Astrocyte (in vitro differentiated cells and primary cell): ENCODE measurements around the gene ADPRM.

Experiments used
- EZH2 ChIP-seq: IDR thresholded peaks from 2 replicates; pipeline ENCODE4 v1.6.1; 2012; ENCODE audit warnings: mild to moderate bottlenecking, low read length, inconsistent platforms; ENCODE audit not compliant: insufficient read depth
- TF ChIP-seq, protein P1 (sequence below): IDR thresholded peaks from 2 replicates; pipeline ENCODE4 v1.5.1; 2011; ENCODE audit warnings: low read depth, mild to moderate bottlenecking, inconsistent platforms, low read length, moderate library complexity; ENCODE audit not compliant: insufficient read depth

DNA sequence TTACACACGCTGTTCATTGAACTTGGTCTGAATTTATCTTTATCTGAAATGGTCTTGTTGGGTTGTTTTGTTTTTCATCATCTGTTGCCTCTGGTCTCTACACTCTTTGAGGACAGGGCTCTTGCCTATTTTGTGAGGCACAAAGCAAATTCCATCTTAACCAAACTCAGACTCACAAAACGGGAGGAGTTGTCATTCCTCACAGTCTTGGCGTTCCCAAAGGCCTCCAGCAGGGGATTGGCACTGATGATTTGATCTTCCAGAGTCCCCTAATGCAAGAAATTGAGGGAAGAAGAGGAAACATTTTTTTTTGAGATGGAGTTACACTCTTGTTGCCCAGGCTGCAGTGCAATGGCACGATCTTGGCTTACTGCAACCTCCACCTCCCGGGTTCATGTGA, 49.0 kb upstream of the ADPRM start:
- TF ChIP-seq, protein P1, sequence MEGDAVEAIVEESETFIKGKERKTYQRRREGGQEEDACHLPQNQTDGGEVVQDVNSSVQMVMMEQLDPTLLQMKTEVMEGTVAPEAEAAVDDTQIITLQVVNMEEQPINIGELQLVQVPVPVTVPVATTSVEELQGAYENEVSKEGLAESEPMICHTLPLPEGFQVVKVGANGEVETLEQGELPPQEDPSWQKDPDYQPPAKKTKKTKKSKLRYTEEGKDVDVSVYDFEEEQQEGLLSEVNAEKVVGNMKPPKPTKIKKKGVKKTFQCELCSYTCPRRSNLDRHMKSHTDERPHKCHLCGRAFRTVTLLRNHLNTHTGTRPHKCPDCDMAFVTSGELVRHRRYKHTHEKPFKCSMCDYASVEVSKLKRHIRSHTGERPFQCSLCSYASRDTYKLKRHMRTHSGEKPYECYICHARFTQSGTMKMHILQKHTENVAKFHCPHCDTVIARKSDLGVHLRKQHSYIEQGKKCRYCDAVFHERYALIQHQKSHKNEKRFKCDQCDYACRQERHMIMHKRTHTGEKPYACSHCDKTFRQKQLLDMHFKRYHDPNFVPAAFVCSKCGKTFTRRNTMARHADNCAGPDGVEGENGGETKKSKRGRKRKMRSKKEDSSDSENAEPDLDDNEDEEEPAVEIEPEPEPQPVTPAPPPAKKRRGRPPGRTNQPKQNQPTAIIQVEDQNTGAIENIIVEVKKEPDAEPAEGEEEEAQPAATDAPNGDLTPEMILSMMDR: no peak
- no peak for TF ChIP-seq EZH2
